ENCODE data around the gene PTPN23. TPM values are rescaled to one million over a fixed set of nuclear protein-coding genes. Genes with fewer than 3 reads are reported as not detected.
A peak's percentile ranks its signal among the peaks of the same experiment; 100 is the strongest.

Gene PTPN23
- total and polyA plus RNA-seq, 2 of the 13 experiments (the other 11 are each of a cell fraction or from before 2014, with no cell fraction given): 2.3 to 3.7 TPM

DNA sequence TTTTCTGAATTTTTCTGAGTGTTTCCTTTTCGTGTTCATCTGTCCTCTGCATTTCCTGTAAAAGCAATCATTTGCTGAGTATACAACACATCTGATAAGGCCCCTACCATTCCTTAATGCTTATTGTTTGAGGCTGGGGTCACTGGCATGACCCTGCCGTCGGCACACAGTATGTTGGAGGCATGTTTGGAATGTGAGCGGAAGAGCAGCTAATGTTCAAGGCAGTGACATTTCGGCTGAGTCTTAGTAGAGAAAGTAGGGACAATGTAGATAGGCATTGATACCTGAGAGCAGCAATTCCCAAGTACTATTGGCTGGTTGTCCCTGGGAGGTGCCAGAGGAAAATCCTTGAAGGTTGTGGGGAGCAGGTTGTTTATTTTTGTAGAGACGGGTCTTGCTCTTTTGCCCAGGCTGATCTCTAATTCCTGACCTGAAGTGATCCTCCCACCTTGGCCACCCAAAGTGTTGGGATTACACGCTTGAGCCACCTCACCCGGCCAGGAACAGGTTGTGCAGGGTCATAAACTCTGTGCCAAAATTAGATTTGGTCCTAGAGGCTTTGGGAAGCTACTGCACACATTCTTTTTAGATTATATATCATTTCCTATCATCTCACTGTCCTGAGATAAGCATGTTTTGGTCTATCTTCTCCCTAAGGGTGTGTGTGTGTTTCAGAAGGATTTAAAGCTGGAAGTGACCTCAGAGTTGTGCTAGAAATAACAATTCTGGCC, 13.5 kb downstream of the PTPN23 start (continued):
- TF ChIP-seq SOX13 (IDR thresholded peaks at IDR 0.05) (0 out of 2 replicates have a peak, but pooled peaks have one; percentile 30), SOX13 (CRISPR knock-in tag; conservative IDR thresholded peaks at IDR 0.05 in 1 of 2, IDR thresholded peaks at IDR 0.05 in 1 of 2) (peak in 1 of 2 experiments; percentile 92; a peak in 2 of 4 replicates), ZIK1 (CRISPR knock-in tag; IDR thresholded peaks at IDR 0.05; ENCODE audit: borderline replicate concordance, low read depth) (no peak), SMAD3 (CRISPR knock-in tag; IDR thresholded peaks at IDR 0.05) (0 out of 2 replicates have a peak, but pooled peaks have one; percentile 27), MTF1 (CRISPR knock-in tag; IDR thresholded peaks at IDR 0.05) (no peak), NCOA2 (CRISPR knock-in tag; IDR thresholded peaks at IDR 0.05) (peak; percentile 71), RARA (CRISPR knock-in tag; IDR thresholded peaks at IDR 0.05) (peak; percentile 69)
- TF ChIP-seq, protein P1, sequence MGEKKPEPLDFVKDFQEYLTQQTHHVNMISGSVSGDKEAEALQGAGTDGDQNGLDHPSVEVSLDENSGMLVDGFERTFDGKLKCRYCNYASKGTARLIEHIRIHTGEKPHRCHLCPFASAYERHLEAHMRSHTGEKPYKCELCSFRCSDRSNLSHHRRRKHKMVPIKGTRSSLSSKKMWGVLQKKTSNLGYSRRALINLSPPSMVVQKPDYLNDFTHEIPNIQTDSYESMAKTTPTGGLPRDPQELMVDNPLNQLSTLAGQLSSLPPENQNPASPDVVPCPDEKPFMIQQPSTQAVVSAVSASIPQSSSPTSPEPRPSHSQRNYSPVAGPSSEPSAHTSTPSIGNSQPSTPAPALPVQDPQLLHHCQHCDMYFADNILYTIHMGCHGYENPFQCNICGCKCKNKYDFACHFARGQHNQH (CRISPR knock-in tag; IDR thresholded peaks at IDR 0.05): peak; percentile 48; the same call in 1 of the 2 replicates
- TF ChIP-seq, protein P2, sequence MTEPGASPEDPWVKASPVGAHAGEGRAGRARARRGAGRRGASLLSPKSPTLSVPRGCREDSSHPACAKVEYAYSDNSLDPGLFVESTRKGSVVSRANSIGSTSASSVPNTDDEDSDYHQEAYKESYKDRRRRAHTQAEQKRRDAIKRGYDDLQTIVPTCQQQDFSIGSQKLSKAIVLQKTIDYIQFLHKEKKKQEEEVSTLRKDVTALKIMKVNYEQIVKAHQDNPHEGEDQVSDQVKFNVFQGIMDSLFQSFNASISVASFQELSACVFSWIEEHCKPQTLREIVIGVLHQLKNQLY (CRISPR knock-in tag; IDR thresholded peaks at IDR 0.05): 0 out of 2 replicates have a peak, but pooled peaks have one; percentile 19

GRCh38 chr3:47394881-47395280, 14.1 kb downstream of the PTPN23 start:
- no peak overlapping the region for H2AFZ ChIP-seq (ENCODE audit: low read length)
- peaks cover 15% of the 10 kb centered on the region; the same call in 1 of the 2 replicates for H4K20me1 ChIP-seq (ENCODE audit: insufficient read depth, low read length)
- no peak for FAIRE-seq
- H3K9ac ChIP-seq (ENCODE audit: insufficient read depth, low read depth, low read length): no peak overlapping the region
- BruUV-seq (replicated peaks): no TSS peak
- ATAC-seq: no peak
- no peak for DNase-seq (ENCODE audit: low spot score)
- H3K4me3 ChIP-seq (replicated peaks in 1 of 3; ENCODE audit: insufficient read depth in 1 of 3, low read depth in 2 of 3, low read length in 3 of 3): no peak overlapping the region
- H3K4me2 ChIP-seq (ENCODE audit: low read depth, low read length): no peak overlapping the region
- H3K27me3 ChIP-seq (ENCODE audit: control insufficient read depth in 1 of 2, insufficient read depth in 2 of 2, low read length in 2 of 2): no peaks in the 10 kb centered on the region
- peaks cover 11 to 38% of the 10 kb centered on the region in 2 experiments for H3K36me3 ChIP-seq (replicated peaks in 1 of 2; ENCODE audit: control insufficient read depth in 1 of 2, insufficient read depth in 2 of 2, low read length in 2 of 2)
- WGBS (ENCODE audit: low lambda C conversion rate): 100% methylated on average over 3 of the region's 3 CpGs
- ChIA-PET CTCF (ENCODE audit: low intra/inter-chr PET ratio, low total read pairs) (no interaction called here), POLR2A (interaction anchor here (2.3 kb wide), 1 partner anchor 15 kb away, joined by 18 read pairs; the partner anchor contains the start of gene PTPN23)
- no peaks in the 10 kb centered on the region for H3K9me3 ChIP-seq (ENCODE audit: low read length)
- in situ Hi-C loops (cut with HindIII; ENCODE audit: extremely low pct_ligation_motif_present, low pct_unique_long_range_greater_than_20kb): no loop called here
- peaks cover 59% of the 10 kb centered on the region for H3K79me2 ChIP-seq (ENCODE audit: insufficient read depth, low read length)
- intact Hi-C loops (cut with micrococcal nuclease; ENCODE audit: unreplicated experiment): loop anchor here (1.0 to 2.0 kb wide), 2 partner anchors 10 to 14 kb away; partner anchors contain the start of gene PTPN23
- peaks cover 48% of the 10 kb centered on the region for H3K4me1 ChIP-seq (ENCODE audit: insufficient read depth, low read length)
- peak overlapping the region; percentile 59 for H3K27ac ChIP-seq (ENCODE audit: extremely low read length, insufficient read depth, low read length)
- TF ChIP-seq ZNF570 (CRISPR knock-in tag; IDR thresholded peaks at IDR 0.05; ENCODE audit: borderline replicate concordance): no peak
- TF ChIP-seq REST (IDR thresholded peaks at IDR 0.05; ENCODE audit: borderline replicate concordance in 1 of 2, low read depth in 1 of 2, low read length in 2 of 2): no peak
- TF ChIP-seq ZNF160 (CRISPR knock-in tag; IDR thresholded peaks at IDR 0.05): no peak

Data from HepG2 (cell line).